Endothelial cell (in vitro differentiated cells): Measurements from ENCODE around the gene AUNIP. TPM values are rescaled to one million over a fixed set of nuclear protein-coding genes. Genes with fewer than 3 reads are reported as not detected.

Source experiments
- DNase-seq: peaks from one replicate; pipeline ENCODE4 v3.0.0; 2021; ENCODE audit warnings: low spot score
- H3K27ac Mint-ChIP-seq: one replicate; pipeline ENCODE4 v1.8.0; 2021; ENCODE audit warnings: mixed read lengths, inconsistent platforms; ENCODE audit not compliant: unreplicated experiment
- H3K27me3 Mint-ChIP-seq: one replicate; pipeline ENCODE4 v1.8.0; 2021; ENCODE audit warnings: mild to moderate bottlenecking, moderate library complexity, mixed read lengths, inconsistent platforms; ENCODE audit not compliant: unreplicated experiment
- H3K36me3 Mint-ChIP-seq: one replicate; pipeline ENCODE4 v1.8.0; 2021; ENCODE audit warnings: mild to moderate bottlenecking, low read depth, mixed read lengths, inconsistent platforms; ENCODE audit not compliant: unreplicated experiment
- H3K4me1 Mint-ChIP-seq: one replicate; pipeline ENCODE4 v1.8.0; 2021; ENCODE audit warnings: mild to moderate bottlenecking, mixed read lengths, inconsistent platforms; ENCODE audit not compliant: unreplicated experiment
- H3K4me3 Mint-ChIP-seq: one replicate; pipeline ENCODE4 v1.8.0; 2021; ENCODE audit warnings: mild to moderate bottlenecking, mixed read lengths, inconsistent platforms; ENCODE audit not compliant: unreplicated experiment
- H3K9me3 Mint-ChIP-seq: one replicate; pipeline ENCODE4 v1.8.0; 2021; ENCODE audit warnings: mixed read lengths, inconsistent platforms; ENCODE audit not compliant: unreplicated experiment
- total RNA-seq: library from RNA; stranded (reverse); fragmentation: NEBNext Ultra II Directional; extraction: Animal tissue kit (Norgen Biotek cat#: 25700); gene quantifications from one replicate; pipeline ENCODE4 v1.2.1, GENCODE V29; 2021; ENCODE audit not compliant: unreplicated experiment
- TF ChIP-seq, protein P1 (sequence below): fragments of 200-600 bp; sonication (generic); IDR thresholded peaks from one replicate; pipeline ENCODE4 v1.5.0; 2021; ENCODE audit warnings: antibody characterized with exemption; ENCODE audit not compliant: unreplicated experiment

The AUNIP gene
- total RNA-seq, 1 donor from 2014 or later = 3.3 TPM

DNA sequence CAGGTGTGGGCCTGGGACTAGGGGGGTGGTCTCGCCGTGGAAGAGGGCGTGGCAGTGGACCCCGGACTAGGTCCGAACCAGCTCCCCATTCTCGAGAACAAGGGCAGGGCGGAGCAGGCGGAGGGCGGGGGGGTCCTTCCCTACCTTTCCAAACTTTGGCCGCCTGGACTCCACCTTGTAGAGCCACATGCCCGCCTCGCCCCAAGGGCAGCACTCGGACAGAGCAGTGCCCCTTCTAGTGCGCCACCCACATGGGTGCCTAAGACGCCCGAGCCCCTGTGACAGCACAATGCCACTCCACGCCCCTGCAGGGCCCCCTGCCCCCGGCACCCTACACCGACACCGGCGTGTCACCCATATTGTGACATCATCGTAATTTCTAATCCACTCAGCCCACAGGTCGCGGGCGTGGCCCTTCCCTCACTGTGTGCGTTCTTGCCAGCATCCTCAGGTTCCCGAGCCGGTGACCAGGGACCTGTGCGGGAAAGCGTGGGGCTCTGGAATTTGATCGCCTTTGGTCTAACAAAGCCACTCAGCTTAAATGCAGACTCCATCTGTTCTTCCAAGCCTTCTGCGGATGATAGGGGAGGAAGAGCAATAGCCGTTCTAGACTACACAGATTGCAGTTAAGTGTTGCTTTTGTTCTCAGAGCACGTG is 47.5 kb upstream of the AUNIP start:
- no peak for DNase-seq
- peak overlapping the region; percentile 88 for H3K4me3 Mint-ChIP-seq
- no peaks in the 10 kb centered on the region for H3K9me3 Mint-ChIP-seq
- TF ChIP-seq, protein P1, sequence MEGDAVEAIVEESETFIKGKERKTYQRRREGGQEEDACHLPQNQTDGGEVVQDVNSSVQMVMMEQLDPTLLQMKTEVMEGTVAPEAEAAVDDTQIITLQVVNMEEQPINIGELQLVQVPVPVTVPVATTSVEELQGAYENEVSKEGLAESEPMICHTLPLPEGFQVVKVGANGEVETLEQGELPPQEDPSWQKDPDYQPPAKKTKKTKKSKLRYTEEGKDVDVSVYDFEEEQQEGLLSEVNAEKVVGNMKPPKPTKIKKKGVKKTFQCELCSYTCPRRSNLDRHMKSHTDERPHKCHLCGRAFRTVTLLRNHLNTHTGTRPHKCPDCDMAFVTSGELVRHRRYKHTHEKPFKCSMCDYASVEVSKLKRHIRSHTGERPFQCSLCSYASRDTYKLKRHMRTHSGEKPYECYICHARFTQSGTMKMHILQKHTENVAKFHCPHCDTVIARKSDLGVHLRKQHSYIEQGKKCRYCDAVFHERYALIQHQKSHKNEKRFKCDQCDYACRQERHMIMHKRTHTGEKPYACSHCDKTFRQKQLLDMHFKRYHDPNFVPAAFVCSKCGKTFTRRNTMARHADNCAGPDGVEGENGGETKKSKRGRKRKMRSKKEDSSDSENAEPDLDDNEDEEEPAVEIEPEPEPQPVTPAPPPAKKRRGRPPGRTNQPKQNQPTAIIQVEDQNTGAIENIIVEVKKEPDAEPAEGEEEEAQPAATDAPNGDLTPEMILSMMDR = no peak
- H3K4me1 Mint-ChIP-seq = peaks cover 25% of the 10 kb centered on the region
- peaks cover 18% of the 10 kb centered on the region for H3K36me3 Mint-ChIP-seq
- H3K27me3 Mint-ChIP-seq = peaks cover 13% of the 10 kb centered on the region
- peak overlapping the region; percentile 57 for H3K27ac Mint-ChIP-seq

DNA sequence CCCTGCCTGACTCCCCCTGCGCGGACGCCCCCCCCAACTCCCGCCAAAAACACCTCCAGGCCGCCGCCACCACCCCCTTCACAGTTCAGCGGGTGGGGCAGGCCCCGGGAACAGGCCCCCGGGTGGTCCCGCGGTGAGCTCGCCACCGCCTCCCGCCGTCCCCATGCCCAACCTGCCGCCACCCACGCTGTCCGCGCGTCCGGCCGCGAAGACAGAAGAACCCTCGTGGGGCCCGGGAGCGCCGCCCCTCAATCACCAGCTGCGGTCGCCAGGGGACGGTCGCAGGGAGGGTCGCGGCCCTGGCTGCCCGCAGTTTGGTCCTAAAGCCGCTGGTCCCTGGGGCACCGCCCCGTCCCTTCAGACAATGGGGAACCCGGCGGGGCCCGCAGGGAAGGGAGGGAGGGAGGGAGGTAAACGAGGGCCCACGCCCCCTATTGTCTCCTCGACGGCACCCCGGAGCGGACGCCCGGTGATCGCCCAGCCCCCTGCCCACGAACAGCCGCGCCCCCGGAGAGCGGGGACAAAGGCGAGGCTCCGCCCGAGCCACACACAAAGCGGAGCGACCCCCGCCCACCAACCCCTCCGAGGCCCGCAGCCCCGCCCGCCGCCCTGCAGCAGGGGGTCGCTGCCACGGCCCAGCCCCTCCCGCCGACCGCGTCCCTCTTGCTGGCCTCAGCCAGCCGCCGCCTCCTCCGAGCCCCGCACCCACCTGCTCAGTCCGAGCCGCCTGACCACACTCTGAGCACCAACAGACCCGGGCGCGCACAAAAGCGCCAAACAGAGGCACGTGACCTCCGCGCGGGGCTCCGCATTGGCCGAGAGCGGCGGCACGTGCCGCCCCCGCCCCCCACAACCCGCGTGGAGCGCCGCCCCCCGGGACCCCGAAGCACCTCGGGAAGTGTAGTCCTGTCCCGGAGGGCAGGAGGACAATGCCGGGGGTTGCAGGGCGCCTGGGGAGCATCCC is 46.7 kb upstream of the AUNIP start, which contains the start of gene STMN1:
TSS of gene STMN1 (minus strand) at position 740 of the 964 bp plus-strand sequence. CDS start 1,743 bp downstream, outside the sequence.
- DNase-seq = peak; percentile 94
- H3K9me3 Mint-ChIP-seq = no peaks in the 10 kb centered on the region
- peaks cover 24% of the 10 kb centered on the region for H3K36me3 Mint-ChIP-seq
- peak within 1 kb of the TSS; percentile 97 for H3K4me3 Mint-ChIP-seq
- H3K4me1 Mint-ChIP-seq = peaks cover 32% of the 10 kb centered on the region
- peaks cover 13% of the 10 kb centered on the region for H3K27me3 Mint-ChIP-seq
- peak within 1 kb of the TSS; percentile 94 for H3K27ac Mint-ChIP-seq
- TF ChIP-seq, protein P1 = no peak

DNA sequence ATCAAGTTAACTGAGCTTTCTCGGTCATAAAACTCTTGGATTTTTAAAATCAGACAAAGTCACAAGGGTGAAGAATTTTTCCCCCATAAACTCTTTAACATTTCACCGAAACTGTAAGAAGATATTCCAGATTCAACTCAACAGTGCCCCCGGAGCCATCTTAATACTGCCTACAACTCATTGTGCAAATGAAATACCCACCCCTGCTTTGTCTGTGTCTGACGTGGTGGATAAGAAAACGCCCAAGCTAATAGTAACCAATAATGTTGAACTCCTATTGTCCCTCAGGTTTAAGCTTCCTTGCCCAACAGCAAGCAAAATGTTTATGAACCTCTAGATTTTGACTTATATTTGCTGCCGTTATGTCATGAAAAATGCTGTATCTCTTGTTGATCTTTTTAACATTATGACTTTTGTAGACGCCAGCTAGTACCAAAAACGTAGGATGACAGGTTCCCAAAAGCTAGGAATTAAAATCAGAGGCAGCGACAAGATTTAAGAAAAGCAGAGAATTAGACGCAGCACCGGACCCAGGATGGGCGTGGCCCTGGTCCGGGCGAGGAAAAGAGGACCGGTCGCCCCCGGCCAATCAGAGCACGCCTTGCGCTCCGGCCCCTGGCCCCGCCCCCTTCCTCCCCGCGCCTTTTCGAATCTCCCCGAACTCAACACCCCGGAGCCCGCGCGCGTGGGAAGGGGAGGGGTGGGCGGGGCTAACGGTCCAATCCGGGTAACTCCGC is 45.9 kb upstream of the AUNIP start:
- Mint-ChIP-seq H3K27me3 (peaks cover 13% of the 10 kb centered on the region), H3K4me1 (peaks cover 38% of the 10 kb centered on the region), H3K27ac (peak overlapping the region; percentile 94), H3K36me3 (peaks cover 33% of the 10 kb centered on the region), H3K4me3 (peak overlapping the region; percentile 97), H3K9me3 (no peaks in the 10 kb centered on the region)
- TF ChIP-seq, protein P1 = no peak
- DNase-seq = peak; percentile 99

DNA sequence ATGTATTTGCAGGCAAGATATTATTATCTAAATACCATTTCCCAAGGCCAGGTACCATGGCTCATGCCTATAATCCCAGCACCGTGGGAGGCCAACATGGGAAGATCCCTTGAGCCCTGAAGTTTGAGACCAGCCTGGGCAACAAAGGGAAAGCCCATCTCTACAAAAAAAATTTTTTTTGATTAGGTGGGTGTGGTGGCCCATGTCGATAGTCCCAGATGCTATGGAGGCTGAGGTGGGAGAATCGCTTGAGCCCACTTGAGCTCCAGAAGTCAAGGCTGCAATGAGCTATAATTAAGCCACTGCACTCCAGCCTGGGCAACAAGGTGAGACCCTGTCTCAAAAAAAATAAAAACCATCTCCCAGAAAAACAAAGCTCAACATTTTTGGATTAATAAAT is 44.7 kb upstream of the AUNIP start:
- H3K27me3 Mint-ChIP-seq = peaks cover 13% of the 10 kb centered on the region
- peak overlapping the region; percentile 94 for H3K27ac Mint-ChIP-seq
- H3K36me3 Mint-ChIP-seq = peaks cover 38% of the 10 kb centered on the region
- peak overlapping the region; percentile 97 for H3K4me3 Mint-ChIP-seq
- no peaks in the 10 kb centered on the region for H3K9me3 Mint-ChIP-seq
- peaks cover 42% of the 10 kb centered on the region for H3K4me1 Mint-ChIP-seq
- DNase-seq = no peak
- TF ChIP-seq, protein P1 = no peak
